Measurements from ENCODE around the gene MEI1.

The MEI1 gene

DNA sequence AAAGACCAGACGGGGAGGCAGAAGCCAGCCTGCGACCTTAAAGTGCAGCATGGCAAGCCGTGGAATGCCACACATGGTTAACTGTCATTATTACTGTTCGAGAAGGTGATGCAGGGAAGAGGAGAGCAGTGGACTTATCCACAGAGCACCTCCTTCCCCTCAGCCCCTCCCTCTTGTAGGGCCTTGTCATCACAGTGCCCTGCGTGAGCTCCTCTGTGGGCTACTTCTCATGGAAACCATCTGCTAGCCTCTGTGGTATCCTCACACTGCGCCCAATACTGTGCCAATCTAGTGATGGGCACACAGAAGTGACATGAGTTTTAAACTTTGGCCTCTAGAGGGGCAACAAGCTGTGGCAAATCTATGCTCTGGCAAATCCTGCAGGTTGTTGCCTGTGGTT lies 83.0 kb downstream of the MEI1 start:
- DNase-seq (ENCODE audit: low read depth): no peak

DNA sequence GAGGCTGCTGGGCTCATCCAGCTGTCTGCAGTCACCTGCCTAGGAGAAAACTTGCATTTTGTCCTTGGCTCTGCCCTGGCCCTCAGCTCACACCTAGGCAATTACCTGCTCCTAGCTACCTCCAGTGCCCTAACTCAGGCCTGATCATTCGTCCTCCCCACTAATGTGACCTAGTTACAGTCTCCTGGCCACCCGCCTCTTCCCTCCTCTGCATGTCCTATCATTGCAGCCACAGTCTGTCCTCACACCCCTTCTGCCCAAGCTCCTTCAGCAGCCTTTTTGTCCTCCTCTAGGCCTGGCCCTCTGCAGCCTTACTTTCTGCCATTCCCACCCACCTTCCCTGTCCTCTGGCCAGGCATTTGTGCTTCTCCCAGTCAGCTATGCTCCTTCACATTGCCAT lies 83.4 kb downstream of the MEI1 start:
- no peak for DNase-seq (ENCODE audit: low read depth)

DNA sequence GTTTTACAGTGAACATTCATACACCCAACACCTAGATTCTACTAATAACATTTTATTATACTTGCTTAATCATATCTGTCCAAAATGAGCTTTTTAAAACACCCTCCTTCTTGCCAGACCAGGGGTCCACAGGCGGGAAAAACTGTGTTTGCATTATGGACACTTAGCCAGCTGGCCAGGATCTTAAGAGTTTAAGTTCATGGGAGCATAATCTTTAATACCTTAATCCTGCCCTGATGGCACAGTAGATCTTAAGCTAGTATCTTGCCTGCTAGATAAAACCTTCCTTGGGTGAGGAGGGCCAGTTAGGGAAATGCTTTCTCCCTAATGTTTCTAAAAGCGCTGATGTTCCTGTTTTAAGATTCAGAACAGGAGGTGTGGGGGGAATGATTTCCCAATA lies 88.0 kb downstream of the MEI1 start:
- no peak for DNase-seq (ENCODE audit: low read depth)

DNA sequence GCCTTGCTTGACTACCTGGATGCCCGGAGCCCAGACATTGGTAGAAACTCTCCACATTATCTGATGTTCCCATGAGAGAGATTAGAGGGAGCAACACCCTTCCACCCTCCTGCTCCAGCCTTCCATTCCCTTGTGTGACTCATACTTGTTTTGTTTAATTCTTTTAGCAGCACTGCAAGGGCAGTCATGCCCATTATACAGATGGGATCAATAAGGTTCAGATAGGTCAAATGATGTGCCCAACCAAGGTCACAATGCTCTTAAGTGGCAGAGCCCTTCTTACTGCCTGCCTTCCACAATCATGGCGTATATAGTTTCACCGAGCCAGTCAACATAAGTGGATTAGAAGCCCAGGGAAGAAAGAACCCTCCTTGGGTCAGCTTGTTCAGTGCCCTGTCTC lies 94.6 kb downstream of the MEI1 start:
- no peak for DNase-seq (ENCODE audit: low read depth)

DNA sequence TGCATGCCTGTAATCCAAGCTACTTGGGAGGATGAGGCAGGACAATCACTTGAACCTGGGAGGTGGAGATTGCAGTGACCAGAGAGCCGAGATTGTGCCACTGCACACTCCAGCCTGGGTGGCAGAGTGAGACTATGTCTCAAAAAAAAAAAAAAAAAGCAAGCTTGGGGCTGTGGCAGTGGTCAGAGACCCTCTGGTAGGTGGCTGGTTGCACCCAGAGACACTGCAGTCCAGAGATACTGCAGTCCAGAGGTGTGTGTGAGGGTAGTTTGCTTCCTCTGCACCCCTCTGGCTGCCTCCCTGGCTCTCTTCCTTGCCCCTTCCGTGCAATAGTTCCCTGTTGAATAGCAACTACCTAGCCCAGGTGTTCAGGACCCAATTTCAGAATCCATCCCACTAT lies 99.4 kb downstream of the MEI1 start:
- no peak for DNase-seq (ENCODE audit: low read depth)

DNA sequence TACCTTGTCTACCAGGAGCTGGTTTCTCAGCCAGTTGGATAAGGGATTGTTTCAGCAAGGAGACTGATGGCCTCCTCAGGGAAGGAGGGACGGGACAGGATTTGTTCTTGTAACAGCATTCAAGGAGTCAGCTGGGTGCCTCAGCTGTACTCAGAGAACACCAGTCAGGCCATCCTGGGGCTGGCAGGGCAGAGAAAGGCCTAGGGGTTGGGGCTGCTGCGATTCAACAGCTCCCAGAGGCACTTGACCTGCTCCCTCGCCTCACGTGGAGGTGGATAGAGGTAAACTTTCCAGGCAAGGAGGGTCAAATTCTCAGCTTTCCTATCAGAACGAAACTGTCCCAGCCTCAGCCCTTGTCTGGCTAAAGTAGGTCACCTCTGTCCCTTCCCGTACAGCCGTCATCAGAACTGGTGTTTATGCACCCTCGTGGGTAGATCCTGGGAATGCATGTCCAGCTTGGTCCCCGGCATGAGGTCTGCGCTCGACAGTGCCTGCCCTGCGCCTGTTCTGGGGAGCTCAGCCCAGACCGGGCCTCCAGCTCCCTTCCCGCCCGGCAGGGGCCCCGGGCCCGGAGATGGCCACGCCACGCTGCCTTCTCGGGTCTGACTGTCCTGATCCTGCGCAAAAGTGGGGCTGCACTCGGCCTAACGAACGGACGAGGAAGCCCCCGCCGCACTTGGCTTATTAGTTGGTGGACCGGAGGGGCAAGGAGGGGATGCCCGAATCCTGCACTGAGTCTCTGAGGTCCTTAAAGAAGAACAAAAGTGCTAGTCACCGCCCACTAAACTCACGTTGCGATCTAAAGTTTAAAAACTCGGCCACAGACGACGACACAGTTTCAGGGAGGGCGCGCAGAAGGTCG lies 100.4 kb downstream of the MEI1 start:
- DNase-seq (ENCODE audit: low read depth): peak; percentile 13

DNA sequence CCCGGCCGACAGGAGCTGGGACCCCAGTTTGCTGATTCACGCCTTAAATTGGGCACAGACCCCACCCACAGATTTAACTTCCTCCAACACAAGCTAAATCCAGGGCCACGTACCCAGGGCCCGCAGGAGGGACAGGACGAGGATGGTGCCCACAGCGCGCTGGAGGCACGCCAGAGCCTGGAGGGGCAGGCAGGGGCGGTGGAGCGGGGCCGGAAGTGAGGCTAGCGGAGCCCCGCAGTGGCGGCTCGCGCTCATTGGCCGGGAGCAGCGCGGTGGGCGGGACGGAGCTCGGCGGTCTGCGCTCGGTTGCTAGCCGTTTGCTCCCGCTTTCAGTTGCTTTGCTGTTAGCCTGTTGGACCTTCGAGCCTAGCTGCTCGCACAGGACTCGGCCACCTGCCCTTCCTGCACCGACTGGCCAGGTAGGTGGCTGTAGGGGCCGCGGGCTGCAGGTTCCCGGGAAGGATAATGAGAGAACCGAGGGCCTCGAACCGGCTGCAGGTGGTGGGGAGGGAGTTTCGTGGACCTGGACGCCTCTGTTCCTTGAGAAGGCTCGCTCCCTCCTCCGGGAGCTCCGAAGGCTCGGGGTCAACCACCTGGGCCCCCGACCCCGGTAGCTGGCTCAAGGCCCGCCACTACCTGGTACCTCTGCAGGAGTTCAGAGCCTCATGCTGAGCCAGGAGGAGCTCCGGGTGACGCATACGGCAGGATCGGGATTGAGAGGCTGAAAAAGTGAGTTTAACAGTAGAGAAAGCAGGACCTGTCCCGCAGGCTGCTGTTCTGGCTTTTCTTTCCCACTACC lies 101.2 kb downstream of the MEI1 start, which contains the start of gene CCDC134:
Gene CCDC134, plus strand, starts transcription at position 332 of the 799 bp plus-strand sequence. CDS start 8,212 bp downstream, outside the sequence.
- DNase-seq (ENCODE audit: low read depth): peak; percentile 86

DNA sequence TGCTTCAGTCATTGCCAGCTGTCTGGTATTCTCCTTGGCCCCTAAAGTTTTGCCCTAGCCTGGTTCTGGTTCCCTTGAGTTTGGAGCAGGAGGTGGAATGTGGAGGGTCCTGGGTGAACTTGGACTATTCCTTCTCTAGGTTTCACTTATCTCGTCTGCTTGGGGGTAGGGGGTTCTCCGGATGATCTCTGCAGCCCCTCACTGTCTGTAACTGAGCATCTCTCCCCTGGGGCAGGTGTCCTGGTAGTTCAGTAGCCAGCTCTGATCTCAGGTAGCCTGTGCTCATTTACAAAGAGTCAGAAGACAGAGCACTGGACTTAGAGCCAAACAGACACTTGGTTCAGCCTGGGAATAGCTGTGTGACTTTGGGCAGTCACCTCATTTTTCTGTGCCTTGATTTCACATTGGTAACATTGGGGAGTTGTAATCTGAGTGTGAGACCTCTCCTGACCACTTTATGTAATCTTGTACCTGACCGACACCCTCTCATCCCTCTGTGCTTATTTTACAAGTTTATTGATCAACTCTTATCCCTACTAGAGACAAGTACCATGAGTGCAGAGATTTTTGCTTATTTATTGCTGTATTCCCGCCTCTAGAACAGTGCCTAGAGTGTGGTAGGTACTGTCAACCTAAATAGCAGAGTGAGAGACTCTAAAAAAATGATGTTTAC lies 102.0 kb downstream of the MEI1 start:
- no peak for DNase-seq (ENCODE audit: low read depth)

DNA sequence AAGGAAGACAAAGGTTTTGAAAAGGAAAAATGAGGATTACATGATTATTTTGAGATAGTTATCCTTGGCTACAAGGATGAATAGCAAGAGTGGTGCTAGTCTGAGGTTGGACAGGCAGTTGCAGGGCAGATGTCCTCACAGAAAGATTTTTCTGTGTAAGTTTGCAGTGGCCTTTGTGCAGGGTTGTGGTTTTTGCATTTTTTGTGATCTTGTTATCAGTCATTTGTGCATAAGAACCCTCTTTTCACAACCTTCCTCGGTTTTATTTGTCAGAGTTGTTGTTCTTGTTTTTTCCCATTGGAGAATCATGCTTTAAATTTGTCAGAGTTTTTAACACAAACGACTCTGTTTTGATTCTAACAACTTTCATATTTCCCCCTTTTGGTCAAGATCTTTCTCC lies 102.6 kb downstream of the MEI1 start:
- no peak for DNase-seq (ENCODE audit: low read depth)

DNA sequence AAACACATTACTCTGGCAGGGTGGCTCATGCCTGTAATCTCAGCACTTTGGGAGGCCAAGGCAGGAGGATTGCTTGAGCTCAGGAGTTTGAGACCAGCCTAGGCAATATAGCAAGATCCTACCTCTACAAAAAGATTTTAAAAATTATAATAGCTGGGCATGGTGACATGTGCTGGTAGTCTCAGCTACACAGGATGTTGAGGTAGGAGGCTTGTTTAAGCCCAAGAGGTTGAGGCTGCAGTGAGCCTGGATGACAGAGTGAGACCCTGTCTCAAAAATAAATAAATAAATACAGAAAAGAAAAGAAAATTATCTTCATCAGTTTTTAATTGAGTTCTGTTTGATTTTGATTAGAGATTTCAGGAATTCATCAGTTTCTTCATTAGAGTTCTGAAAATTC lies 106.3 kb downstream of the MEI1 start:
- no peak for DNase-seq (ENCODE audit: low read depth)

DNA sequence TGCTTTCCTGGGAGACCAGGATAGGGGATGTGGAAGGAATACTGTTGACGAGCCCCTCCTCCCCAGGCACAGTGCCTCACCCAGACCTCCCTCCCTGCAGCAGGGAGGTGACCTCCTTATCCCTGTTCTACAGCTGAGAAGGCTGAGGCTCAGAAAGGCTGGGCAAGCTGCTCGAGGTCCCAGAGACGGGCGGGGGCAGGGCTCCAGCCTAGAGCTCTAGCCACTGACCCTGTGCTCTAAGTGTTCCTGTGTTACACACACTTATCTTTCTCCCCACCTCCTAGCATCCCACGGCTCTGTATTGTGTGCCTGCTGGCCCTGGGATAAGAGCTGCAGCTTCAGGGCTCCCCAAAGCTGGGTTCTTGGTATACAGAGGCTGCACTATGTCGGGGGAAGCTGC lies 109.1 kb downstream of the MEI1 start:
- no peak for DNase-seq (ENCODE audit: low read depth)

DNA sequence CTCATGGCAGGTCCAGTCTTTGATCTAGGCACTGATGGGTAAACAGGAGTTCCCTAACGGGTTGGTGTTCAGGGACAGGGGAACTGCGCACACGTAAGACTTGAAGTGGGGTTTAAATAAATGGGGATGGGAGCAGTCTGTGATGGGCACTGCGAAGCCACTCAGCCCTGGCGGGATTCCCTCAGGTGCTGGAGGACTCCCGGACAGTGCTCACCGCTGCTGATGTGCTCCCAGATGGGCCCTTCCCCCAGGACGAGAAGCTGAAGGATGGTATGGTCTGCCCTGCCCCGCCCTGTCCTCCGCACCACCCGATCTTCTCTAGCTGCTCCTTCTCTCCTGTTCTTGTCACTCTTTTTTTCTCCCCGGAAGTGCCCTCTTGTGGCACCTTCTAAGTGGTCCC lies 110.7 kb downstream of the MEI1 start:
- DNase-seq (ENCODE audit: low read depth): no peak

DNA sequence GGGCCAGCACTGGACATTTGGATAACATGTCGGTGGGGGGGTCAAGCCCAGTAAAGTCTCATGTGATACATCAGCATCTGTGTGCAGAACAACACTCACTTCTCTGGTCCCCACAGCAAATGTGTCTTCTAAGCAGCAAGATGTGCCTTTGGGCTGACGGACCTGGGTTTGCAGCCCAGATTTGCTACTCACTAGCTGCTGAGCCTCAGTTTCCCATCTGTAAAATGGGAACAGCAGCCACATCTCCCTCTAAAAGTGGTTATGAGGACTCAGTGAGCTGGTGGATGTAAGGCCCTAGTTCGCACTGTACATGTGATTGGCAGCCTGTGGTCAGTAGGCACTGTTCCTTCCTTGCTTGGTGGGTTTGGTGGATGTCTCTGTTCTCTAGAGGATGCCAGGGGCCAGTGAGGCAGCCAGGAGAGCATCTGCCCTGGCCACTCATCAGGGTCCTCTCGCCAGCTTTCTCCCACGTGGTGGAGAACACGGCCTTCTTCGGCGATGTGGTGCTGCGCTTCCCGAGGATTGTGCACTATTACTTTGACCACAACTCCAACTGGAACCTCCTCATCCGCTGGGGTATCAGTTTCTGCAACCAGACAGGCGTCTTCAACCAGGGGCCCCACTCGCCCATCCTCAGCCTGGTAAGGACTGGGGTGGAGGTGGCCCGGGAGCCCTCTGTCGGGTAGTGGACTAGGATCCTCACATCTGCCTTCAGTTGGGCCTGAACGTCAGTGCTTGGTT lies 113.7 kb downstream of the MEI1 start:
- no peak for DNase-seq (ENCODE audit: low read depth)

DNA sequence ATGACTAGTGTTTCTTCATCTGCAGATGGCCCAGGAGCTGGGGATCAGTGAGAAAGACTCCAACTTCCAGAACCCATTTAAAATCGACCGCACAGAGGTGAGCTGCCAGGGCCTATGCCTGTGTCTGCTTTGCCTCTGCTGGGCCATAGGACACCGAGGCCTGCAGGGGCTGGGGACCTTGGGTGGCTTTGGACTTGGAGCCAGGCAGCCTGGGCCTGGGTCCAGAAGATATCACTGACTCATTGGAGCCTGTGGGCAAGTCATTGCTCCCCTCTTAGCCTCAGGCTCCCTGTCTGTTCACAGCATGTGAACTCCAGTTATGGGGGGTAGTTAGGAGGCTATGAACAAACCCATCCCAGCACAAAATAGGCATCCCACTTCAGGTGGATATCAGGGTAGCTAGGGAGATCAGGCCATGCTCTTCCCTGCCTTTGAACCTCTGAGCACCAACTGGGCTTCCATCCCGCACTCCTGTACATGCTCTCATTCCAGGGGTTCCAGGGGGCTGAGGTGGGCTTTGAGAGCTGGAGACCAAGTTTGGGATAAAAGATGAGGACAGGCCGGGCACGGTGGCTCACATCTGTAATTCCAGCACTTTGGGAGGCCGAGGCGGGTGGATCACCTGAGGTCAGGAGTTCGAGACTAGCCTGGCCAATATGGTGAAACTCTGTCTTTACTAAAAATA lies 114.6 kb downstream of the MEI1 start:
- peak; percentile 27 for DNase-seq (ENCODE audit: low read depth)

DNA sequence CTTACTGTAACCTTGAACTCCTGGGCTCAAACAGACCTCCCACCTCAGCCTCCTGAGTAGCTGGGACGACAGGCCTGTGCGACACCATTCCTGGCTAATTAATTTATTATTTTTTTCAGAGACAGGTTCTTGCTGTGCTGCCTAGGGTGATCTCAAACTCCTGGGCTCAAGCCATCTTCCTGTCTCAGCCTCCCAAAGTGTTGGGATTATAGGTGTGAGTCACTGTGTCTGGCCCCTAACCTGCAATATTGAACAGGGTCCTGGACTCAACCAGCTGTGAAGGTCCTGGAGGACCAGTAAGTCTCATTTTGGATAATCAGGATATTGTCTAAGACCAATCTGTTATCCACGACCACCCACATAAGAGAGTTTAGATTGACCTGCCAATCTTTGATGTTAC lies 116.4 kb downstream of the MEI1 start:
- no peak for DNase-seq (ENCODE audit: low read depth)

DNA sequence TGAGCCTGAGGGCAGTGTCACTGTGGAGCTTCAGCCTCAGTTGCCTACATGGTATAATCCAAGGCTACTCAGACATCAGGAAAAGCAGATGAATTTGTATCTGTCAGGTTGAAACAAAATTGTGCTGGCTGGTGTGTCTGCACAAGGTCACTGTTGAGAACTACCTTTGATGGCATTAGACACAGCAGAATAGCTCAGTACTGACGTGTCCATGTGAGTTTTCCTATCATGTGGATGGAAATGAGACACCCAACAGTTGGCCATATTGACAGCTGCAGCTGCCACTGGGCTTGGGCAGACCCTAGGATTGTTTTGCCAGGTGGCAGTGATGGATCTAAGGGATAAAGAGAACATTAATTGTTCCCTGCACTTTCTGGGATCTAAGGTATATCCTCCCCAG lies 116.9 kb downstream of the MEI1 start:
- DNase-seq (ENCODE audit: low read depth): no peak

DNA sequence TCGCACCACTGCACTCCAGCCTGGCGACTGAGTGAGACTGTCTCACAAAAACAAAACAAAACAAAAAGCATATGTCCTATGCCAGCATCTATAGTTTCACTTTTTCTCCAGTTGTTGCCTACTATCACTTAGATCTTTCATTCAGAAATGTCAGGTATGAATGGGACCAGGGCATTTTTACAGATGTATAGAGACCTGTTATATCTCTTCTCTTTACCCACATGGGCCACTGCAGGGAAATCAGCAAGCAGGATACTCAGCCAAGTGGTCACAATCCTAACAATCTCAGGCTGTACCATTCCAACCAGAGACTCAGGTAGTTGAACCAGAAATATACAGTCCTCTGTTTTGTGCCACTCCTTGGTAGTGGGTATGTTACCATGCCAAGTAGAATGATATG lies 117.6 kb downstream of the MEI1 start:
- no peak for DNase-seq (ENCODE audit: low read depth)

DNA sequence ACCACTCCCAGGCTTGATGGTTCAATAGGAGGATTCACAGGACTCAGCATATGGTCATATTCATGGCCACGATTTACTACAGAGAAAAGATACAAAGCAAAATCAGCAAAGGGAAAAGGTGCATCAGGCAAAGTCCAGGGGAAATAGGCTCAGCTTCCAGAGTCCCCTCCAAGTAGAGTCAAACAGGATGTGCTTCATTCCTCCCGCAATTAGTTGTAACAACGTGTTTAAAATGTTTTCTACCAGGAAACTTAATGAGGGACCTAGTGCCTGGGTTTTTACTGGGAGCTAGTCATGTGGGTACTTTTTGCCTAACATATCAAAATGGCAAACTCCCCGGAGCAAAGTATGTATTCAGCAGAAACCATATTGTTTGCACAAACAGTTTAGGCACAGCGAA lies 118.7 kb downstream of the MEI1 start:
- no peak for DNase-seq (ENCODE audit: low read depth)

DNA sequence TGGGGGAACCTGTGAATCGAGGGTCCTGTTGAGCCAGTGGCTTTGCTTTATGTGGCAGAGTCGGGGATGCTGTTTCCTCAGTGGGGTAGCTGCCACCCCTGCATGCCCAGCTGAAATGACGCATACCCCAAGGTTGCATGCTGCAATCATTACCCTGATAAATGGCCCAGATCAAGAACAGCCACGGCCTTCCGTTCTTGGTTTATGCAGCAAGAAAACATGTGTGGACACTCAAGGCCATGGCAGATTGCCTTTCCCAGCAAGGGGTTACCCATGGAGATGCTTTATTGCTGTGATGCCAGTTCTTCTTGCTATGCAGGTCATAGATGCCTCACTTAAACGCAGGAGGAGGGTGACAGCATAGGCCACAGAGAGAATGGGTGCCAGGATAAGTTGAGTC lies 119.3 kb downstream of the MEI1 start:
- no peak for DNase-seq (ENCODE audit: low read depth)

DNA sequence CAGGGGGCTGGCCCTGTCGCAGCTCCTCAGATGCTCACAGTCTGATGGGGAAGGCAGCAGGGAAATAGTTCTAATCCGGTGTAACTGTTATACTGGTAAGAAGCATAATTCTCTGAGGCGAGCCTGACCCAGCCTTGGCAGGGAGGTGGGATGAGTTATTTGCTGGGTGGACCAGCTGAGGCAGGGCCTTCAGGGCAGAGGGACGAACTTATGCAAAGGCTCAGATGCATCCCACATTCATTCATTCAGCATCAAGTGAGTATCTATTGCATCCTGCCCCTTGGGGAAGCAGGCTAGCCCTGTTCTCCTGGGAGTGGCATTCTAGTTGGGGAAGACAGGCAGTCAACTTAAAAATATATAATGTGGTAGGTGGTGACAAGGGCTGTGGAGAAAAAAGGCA lies 120.0 kb downstream of the MEI1 start:
- no peak for DNase-seq (ENCODE audit: low read depth)

DNA sequence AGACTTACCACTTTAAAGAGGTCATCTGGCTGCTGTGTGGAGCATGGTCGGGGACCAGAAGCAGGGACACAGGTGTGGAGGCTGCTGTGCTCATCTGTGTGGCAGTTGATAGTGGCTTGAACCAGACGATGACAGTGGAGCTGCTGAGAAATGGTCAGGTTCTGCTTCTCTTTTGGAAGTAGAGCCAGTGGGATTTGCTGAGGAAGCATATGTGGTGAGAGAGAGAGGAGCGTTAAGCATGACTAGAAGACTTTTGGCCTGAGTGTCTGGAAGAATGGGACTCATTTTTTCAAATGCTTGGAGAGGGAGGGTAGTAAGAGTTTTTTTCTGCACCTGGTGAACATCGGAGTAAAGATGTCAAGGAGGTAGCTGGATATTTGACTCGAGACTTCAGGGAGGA lies 121.1 kb downstream of the MEI1 start:
- no peak for DNase-seq (ENCODE audit: low read depth)
